ENCODE data around the gene LAMTOR4.

Gene LAMTOR4

DNA sequence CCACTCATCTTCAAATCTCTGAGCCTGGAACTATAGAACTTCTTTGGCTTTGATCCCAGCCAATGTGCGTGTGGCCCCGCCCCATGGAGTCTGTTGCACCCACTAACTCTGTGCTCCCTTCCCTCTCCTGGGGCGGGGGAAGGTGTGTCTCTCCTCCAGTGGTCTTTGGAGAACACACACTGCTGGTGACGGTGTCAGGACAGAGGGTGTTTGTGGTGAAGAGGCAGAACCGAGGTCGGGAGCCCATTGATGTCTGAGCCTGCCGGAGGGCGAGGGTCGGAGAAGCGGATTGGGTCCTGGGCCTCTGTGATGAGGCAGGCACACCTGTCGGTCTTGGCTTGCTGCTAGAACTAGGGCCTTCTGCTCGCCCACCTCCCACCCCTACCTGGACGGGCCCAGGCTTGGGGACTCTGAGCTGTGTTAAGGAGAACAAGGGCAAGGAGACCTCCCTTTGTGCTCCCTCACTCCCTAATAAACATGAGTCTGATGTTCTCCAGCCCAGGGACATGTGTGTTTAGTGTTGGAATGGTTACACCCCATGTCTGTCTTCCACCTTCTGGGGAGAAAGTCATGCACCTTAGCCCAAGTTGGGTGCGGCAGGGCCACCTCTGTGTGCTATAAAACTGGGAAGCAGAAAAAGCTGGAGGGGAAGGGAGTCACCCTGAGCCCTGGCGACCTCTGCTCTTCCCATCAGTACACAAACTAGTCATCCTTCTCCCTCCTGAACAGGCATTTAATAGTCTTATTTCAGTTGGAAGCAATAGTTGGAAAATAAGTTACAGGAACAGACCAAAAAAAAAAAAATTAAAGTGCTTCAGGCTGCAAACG, 5.2 kb downstream of the LAMTOR4 start:
- DNase-seq (ENCODE audit: low spot score) = no peak

DNA sequence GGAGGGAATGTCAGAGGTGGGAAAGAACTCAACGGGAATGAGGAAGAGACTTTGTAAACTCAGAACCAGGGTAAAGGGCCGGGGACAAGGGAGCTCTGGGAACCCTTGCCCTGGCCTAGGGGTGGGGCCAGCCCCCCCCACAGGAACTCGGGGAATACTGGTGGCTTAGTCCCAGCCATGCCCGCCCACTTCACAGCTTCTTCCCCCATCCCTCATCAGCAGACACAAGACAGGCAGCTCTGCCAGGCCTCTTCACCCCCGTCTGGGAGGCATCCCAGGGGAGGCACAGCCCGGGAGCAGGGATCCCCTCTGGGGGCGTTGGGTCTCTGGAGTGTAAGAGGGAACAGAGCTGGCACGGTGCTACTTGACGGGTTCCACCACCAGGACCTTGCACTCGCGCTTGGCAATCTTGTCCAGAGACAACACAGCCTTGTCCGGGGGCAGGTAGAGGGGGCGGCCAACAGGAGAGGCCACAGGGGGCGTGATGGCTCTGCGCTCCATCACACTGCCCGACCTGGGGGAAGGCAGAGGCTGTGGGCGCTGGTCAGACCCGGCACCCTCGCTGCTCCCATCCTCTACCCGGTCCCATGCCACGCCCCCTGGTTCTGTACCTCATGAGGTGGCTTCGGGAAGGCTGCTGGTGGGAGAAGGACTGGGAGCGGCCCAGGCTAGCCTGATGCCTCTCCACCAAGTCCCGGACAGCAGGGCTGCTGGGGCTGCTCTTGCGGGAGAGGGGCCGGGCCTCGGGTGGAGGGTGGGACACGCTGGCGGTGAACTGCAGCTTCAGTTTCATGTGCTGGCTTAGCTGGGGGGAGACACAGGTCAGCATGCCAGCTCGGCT, 6.2 kb downstream of the LAMTOR4 start:
- no peak for DNase-seq (ENCODE audit: low spot score)

DNA sequence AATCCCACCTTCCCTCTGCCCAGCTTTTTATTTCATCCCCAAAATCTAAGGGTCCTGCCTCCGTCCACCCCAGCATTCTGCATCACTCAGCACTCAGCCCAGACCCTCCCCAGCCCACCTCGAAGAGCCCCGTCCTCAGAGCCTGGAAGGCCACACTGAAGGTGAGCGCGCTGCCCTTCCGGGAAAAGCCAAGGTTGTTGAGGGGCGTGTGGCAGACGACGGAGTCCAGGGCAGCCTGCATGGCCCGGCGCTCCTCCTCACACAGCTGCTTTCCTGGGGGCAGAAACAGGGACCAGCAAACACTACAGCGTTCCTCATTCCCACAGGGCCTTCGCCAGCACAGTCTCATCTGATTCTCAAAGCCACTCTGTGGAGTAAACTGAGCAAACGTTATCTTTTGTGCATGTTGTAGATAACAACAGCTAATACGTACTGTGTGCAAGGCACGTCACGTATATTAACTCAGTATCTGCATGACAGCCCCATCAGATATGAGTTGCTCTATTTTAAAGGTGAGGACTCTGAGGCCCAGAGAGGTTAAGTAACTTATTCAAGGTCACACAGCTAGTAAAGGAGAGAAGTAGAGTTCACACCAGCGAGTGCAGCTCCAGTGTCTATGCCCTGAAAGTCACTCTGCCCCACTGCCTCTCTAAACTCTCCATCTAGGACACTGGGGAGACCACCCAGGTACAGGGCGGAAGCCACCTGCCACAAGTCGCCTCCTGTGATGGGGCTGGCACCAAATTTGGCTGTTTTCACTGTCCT, 7.0 kb downstream of the LAMTOR4 start:
- DNase-seq (ENCODE audit: low spot score) = no peak

DNA sequence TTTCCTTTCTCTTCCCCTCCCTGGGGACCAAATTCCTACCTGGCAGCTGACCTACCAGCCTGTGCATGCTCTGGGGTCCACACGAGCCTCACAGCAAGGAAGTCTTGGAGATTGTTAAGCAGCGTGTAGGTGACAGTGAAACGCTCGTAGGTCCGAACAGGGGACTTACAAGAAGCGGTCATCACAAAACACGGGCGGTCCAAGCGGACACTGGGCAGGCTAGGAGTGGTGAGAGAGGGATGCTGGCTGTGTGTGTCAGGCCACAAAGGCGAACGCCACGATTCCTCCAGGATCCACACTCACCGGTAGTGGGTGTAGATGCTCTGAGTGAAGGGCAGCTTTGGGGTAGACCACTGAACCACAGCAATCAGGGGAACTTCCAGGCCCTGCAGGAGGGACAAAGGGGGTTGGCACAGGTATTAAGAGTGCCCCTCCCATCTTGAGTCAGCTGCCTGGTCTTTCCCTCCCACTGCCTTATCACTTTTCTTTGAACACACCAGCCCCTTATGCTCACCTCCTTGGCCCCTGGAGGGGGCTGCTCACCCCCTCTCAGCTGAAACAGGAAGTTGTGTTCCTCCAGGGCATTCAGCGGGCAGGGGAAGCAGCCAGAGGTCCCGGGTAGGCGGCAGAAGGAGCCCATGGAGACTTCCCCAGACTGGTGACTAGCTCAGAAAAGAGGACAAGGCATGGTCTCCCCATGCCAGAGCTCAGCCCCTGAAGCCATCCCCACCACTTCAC, 7.8 kb downstream of the LAMTOR4 start:
- DNase-seq (ENCODE audit: low spot score) = no peak

DNA sequence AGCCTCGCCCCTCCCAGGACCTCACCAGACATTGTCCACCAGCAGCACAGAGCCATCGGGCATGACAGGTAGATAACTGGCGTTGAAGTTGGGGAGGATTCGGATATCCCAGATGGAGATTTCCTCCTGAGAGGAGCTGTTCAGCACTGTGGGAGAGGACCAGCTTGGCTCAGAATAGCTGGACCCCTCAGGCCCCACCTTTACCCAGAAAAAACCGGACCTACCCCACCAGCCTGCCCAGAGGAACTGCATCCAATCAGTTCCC, 8.3 kb downstream of the LAMTOR4 start:
- no peak for DNase-seq (ENCODE audit: low spot score)

DNA sequence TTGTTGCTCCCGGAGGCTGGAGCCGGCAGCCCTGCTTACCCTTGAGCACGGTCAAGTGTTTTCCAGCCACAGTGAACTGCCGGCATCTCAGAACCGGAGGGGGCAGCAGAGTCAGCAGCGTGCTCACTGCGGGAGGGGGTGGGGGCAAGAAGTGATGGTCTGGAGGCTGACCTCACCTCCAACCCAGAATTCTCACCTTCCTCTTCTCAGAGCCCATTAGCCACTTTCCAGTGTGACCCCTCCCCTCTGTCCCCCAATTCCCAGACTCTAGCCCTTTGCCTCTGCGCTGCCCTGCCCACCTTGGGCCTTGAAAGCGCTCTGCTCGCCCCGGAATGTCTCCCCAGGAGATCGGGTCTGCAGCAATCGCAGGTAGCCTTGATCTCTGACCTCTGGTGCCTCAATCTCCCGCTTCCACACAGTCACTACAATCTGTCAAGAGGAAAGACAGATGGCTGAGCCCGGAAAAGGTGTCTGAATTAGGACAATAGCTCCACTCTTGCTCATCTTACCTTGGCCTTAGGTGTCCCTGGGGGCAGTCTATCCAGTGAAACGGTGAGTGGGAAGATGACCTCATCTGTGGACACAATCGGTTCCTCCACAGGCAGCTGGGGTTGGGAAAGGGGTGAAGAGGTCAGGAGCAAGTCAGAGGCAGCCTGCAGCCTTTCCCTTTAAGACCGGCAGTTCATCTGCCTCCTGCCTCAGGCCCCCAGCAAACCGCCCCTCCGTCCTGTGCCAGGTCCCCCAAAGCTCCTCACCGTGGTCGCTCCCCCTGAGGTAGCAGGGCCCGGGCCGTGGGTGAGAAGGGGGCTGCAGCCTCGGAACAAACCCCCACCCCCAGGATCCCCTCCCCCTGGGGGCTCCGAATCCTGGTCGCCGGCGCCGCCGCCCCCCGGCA, 8.9 kb downstream of the LAMTOR4 start:
- DNase-seq (ENCODE audit: low spot score) = no peak

DNA sequence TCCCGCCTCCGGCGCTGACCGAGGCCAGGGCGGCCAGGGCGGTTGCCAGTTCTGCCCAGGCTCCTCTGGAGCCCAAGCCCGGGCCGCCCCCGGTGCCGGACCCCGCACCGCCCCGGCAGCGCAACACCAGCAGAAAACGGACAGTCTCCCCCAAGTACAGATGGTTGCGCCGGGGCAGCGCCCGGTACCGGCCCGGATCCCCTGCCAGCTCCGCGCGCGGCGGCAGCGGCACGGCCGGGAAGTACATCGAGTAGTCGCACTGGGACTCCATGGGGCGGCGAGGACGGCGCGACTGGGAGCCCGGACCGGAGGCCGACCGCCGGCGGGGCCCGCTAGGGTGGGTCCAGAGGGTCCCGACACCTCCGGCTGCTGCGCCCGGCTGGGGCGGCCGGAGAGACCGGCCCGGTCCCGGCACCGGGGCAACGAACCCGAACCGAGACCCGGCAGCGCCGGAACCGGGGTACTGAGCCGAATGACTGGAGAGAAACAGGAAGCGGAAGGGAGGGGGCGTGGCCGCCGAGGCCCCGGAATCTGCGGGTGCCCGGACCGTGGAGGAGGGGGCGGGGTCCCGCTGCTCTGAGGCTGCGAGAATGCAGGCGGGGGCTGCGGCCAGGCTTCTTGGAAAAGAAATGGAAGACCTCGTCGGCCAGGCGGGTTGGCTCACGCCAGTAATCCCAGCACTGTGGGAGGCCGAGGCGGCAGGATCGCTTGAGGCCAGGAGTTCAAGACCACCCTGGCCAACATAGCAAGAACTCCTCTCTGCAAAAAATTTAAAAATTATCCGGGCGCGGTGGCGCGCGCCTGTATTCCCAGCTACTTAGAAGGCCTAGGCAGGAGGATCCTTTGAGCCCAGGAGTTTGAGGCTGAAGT, 9.7 kb downstream of the LAMTOR4 start, which contains the start of gene TRAPPC14:
TRAPPC14 (minus strand) TSS at position 495 of the 870 bp plus-strand sequence; CDS start at position 271, 224 bp downstream.
- peak; percentile 62 for DNase-seq (ENCODE audit: low spot score)

DNA sequence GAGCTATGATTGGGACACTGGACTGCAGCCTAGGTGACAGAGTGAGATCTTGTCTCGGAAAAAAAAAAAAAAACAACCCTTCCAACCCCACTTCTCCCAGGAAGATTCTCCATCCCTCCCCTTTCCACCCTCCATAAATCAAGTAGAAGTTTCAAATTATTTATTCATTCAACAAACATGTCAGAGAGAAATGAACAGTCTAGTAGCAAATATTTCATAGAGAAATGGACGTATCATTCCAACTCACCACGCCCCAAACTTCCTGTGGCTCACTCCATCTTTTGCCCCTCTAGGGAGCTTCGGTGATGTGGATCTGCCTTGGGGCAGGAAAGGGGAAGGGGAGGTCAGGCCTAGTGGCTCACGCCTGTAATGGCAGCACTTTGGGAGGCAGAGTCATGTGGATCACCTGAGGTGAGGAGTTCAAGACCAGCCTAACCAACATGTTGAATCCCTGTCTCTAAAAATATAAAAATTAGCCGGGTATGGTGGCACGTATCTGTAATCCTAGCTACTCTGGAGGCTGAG, 10.4 kb downstream of the LAMTOR4 start:
- DNase-seq (ENCODE audit: low spot score) = no peak

DNA sequence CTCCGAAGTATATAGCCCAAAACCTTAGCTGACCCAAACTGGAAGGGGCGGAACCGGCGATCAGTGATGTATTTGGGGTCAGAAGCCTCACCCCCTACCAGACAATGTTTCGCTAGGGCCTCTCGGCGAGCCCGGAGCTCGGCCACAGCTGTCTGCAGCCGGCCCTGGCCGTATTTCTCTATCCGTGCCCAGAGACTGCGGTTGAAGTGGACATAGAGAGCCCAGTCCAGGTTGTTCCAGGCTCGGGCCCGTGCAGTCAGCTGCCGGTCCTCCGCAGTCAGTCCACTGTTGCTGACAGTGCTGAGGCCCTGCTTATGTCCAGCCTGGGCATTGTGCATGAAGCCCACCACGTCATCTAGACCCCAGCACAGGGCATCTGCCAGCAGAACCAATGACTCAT, 11.3 kb downstream of the LAMTOR4 start:
- no peak for DNase-seq (ENCODE audit: low spot score)

DNA sequence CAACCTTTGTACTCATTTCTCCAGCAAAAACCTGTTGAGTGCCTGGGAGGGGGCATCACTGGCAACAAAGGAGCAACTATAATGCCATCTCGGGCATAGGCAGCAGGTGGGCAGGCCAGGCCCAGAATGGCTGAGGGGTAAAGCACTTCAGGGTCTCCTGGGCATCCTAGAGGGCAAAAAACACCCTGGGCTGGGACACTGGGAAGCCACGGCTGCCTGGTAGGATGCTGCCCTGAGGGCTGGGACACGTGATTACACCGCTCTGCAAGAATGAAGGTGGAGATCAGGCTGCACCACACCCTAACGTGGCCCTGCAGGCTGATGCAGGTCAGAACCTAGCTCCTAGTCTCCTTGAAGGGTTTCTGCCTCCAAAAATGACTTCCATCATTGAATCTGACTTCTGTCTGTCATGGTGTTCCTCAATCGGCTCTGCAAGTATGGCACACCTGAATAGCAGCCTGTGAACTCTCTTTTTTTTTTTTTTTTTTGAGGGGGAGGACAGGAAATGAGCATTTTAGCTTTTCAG, 14.4 kb downstream of the LAMTOR4 start:
- DNase-seq (ENCODE audit: low spot score) = no peak

DNA sequence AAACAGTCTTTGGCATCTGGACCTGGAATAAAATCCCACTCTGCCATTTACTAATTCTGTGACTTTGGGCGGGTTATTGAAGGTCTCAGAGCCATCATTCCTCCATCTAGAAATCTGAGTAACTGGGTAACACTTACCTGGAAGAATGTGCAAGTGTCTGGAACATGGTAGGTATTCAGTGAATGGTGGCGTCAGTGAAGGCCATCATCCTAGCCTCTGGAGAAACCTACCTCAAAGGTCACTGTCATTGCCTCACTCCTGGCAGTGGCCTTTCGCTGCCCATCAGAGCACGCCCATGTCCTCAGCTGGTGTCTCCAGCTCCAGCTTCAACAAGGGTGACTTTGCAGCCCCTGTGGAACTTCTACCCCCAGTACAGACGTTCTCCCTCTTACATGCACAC, 15.2 kb downstream of the LAMTOR4 start:
- DNase-seq (ENCODE audit: low spot score) = no peak

DNA sequence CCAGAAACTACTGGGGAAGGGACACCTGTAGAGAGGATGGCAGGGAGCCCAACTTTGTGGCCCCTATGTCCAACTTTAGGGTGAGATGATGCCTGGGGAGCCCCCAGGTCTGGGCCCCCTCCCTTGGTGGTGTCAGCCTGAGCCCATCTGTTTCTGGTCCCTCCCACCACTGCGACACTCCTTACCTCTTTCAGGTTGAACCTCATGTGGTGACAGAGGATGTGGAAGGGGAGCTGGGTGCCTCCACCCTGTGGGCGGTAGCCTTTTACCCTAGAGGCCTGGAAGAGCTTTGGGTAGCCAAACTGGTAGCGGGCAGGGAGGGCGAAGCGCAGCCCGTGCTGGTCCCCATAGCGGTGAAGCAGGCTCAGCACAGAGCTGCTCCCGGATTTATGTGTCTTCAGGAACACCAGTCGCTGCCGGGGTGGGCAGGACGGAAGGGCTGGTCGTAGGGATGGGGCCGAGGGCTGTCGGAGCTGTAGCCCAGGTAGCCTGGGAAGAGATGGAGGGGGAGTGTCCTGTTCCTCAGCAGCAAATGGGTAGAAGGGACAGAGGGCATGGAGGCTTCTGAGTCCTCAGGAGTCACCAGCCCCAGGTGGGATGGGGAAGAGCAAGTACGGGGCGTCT, 17.7 kb downstream of the LAMTOR4 start:
- no peak for DNase-seq (ENCODE audit: low spot score)

DNA sequence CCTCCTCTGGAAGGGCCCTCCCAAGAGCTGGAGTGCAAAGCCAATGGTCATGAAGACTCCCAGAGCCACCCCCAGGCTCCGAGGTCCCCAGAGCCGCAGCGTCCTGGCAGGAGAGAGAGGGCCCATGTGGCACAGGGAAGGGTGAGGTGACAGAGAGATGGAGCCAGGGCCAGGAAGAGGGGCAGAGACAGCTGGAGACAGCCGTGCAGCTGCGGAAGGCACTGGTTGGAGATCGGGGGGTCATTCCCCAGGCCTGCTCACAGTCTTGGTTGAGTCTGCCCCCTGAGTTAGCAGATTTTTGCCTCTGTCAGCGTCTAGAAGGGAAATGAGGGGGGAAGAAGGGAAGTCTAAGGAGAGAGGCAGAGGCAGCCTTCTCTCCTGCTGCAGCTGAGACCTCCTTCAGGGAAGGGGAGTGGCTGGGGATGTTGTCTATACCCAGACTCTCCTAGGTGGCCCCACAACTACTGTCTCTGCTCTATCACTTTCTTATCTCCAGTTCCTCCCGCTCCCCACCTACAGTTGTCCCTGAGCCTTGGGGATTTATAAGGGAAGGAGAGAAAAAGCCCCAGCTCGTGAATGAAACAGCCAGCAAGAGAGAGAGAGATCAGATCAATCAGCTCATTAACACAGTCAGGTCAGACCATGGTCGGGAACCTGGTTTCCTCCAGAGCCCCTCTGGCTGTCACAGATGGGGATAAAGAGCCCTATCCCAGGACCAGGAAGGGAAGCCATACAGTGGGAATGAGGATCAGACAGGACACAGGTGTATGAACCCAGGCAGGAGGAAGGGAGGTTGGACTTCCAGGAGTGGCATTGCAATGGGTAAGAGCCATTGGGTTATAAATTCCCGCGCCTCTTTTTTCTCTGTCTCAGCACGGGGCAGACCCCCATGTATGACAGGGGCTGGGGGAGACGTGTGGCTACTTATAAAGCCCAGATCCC, 18.5 kb downstream of the LAMTOR4 start:
- DNase-seq (ENCODE audit: low spot score) = no peak

DNA sequence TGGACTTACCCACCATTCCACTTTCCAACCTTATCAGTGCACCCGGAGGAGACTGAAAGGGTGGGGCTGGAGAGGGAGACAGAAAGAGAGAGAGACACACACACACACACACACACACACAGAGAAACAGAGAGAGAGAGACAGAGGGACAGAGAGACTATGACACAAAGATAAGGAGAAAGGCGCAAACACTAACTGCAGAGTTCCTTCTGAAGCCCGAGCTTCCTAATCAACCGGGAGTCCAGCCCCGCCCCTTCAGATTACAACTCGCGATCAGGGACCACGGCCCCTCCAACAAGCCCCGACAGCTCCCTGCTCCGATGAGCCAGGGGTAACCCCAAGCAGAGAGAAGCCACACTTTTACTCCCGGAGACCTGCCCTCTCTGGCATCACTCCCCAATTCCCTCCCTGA, 19.2 kb downstream of the LAMTOR4 start:
- DNase-seq (ENCODE audit: low spot score) = no peak

DNA sequence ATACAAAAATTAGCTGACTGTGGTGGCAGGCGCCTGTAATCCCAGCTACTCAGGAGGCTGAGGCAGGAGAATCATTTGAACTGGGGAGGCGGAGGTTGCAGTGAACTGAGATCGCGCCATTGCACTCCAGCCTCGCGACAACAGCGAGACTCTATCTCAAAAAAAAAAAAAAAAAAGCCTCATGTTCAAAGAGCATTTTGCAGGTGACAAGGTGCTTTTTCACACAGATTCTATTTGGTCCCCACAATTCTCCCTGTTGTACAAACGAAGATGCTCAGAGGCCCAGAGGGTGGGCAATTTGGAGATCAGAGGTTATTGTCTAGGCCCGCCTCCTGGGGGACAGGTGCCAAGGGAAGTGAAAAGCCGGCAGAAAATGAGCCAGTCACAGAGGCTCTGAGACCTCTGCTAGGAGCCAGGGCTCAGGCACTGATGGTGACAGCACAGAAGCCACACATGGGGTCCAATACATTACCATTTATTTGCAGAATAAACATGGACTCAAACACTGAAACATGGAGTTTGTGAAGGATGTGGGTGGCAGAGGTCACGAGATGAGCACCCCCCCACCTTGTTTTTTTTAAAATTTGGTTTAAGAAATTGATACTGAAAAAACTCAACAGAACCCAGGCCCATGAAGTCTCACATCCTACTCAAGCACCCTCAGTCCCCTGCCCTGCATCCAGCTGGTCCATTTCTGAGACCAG, 20.6 kb downstream of the LAMTOR4 start:
- DNase-seq (ENCODE audit: low spot score) = no peak

DNA sequence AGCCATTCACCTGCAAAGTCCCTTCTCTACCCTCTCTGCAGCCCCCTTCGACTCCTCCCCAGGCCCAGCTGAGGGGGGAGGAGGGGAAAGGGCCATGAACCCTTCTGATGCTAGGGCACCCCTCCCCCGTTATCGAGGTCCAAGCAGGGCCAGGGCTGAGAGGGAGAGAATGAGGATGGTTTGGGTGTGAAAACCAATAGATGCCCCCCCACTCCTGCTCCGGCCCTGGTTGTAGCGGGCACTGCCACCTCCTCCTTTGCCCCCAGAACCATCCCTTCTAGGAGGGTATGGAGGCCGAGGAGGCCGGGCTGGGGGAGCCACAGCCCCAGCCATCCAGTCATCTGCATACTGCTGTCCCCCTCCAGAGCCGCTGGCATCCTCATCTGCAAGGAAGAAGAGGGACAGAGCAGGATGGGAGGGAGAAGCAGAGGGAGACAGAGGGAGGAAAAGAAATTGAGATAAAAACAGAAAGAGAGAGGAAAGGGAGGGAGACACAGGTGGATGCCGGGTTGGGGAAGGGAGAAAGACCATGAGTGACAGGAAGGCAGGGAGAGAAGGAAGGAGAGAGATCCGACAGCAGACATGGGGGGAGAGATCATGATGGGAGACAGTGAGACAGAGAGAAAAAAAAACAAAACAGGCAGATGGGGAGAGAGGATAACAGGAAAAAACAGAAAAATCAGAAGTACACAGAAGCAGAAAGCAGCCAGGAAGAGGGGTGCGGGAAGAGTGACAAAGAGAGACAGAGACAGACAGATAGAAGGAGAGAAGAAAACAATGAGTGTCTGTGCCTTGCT, 21.6 kb downstream of the LAMTOR4 start:
- DNase-seq (ENCODE audit: low spot score) = no peak

All from hematopoietic multipotent progenitor cell treated with erythropoietin and hydrocortisone succinate and interleukin-3 and kit ligand, for 17 days (in vitro differentiated cells).